ENCODE measurements around the gene PRPF40A. TPM values are rescaled to one million over a fixed set of nuclear protein-coding genes. Genes with fewer than 3 reads are reported as not detected.

Gene PRPF40A
- total and polyA plus RNA-seq, 2 experiments from 2014 or later: 254 to 261 TPM

DNA sequence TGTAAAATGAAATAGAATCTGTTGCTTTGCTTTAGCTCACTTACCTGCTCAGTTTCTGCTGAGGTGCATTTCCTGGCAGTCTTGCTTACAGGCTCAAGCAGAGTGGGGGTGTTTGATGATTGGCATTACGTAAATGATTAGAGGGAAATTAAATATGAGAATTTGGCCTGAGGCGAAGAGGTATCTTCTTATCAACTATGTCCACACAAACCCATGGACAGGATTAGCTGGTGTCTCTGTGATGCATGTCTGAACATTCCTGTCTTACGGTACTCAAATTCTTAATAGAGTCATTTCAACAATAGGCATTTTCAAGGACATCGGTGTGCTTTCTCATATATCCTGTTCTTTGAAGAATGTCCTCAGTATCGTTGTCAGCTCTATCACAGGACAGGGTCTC, 102.1 kb downstream of the PRPF40A start:
- Mint-ChIP-seq H3K4me3 (no peak overlapping the region), H3K9me3 (no peaks in the 10 kb centered on the region), H3K4me1 (peaks cover 4% of the 10 kb centered on the region; the same call in 1 of the 3 replicates), H3K27me3 (ENCODE audit: insufficient read depth, low read depth, poor library complexity) (peaks cover 1% of the 10 kb centered on the region), H3K27ac (no peak overlapping the region), H3K36me3 (ENCODE audit: low read depth) (peaks cover 39% of the 10 kb centered on the region)
- DNase-seq (ENCODE audit: low spot score) (no peak), ATAC-seq (no peak)
- Histone ChIP-seq H3K4me3 (no peak overlapping the region), H3K9me2 (ENCODE audit: insufficient read depth) (no peaks in the 10 kb centered on the region), H3K79me2 (replicated peaks; ENCODE audit: insufficient read depth) (no peaks in the 10 kb centered on the region), H3F3A (replicated peaks; ENCODE audit: low read depth) (no peaks in the 10 kb centered on the region), H3K4me1 (ENCODE audit: insufficient read depth) (no peaks in the 10 kb centered on the region), H3K27ac (ENCODE audit: low read depth) (no peak overlapping the region), H3K36me3 (ENCODE audit: insufficient read depth) (peaks cover 6% of the 10 kb centered on the region; the same call in 1 of the 2 replicates), H3K27me3 (ENCODE audit: insufficient read depth) (no peaks in the 10 kb centered on the region), H2AFZ (no peak overlapping the region), H4K20me1 (replicated peaks; ENCODE audit: insufficient read depth) (peaks cover 2% of the 10 kb centered on the region; the same call in 1 of the 2 replicates), H3K4me2 (no peak overlapping the region)
- no peak for TF ChIP-seq NANOG (IDR thresholded peaks at IDR 0.05; ENCODE audit: borderline replicate concordance)

DNA sequence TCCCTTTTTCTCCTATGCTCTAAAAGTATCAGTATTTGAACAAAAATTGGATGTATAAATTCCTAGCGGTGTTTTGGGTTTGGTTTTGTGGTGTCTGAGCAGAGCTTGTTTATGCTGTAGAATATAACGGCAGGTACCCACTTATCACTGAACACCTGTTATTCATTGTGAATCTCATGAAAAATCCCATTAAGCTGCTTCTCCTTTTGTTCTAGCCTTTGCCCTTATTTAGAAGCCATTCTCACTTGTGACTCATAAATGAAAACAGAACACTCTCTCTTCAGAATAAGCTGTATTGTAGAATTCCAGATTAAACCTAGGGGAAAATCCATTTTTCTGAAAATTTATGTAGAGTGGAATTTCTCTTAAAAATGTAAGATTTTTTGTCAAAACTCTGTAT, 104.0 kb downstream of the PRPF40A start:
- no peaks in the 10 kb centered on the region for H3F3A ChIP-seq (replicated peaks; ENCODE audit: low read depth)
- H3K4me3 ChIP-seq: no peak overlapping the region
- H3K9me2 ChIP-seq (ENCODE audit: insufficient read depth): no peaks in the 10 kb centered on the region
- no peaks in the 10 kb centered on the region for H3K27me3 ChIP-seq (ENCODE audit: insufficient read depth)
- Mint-ChIP-seq H3K4me3 (no peak overlapping the region), H3K27me3 (ENCODE audit: insufficient read depth, low read depth, poor library complexity) (peaks cover 1% of the 10 kb centered on the region), H3K4me1 (peaks cover 4% of the 10 kb centered on the region; the same call in 1 of the 3 replicates), H3K36me3 (ENCODE audit: low read depth) (peaks cover 31% of the 10 kb centered on the region), H3K27ac (no peak overlapping the region), H3K9me3 (no peaks in the 10 kb centered on the region)
- H3K79me2 ChIP-seq (replicated peaks; ENCODE audit: insufficient read depth): no peaks in the 10 kb centered on the region
- no peak overlapping the region for H3K27ac ChIP-seq (ENCODE audit: low read depth)
- peaks cover 6% of the 10 kb centered on the region; the same call in 1 of the 2 replicates for H3K36me3 ChIP-seq (ENCODE audit: insufficient read depth)
- DNase-seq (ENCODE audit: low spot score) (no peak), ATAC-seq (no peak)
- no peaks in the 10 kb centered on the region for H3K4me1 ChIP-seq (ENCODE audit: insufficient read depth)
- H2AFZ ChIP-seq: no peak overlapping the region
- no peak overlapping the region for H3K4me2 ChIP-seq
- peaks cover 2% of the 10 kb centered on the region; the same call in 1 of the 2 replicates for H4K20me1 ChIP-seq (replicated peaks; ENCODE audit: insufficient read depth)
- TF ChIP-seq CREB1 (CRISPR knock-in tag; IDR thresholded peaks at IDR 0.05; ENCODE audit: low read depth) (no peak), JUNB (IDR thresholded peaks at IDR 0.05; ENCODE audit: unreplicated experiment) (no peak), EZH2phosphoT487 (IDR thresholded peaks at IDR 0.05; ENCODE audit: unreplicated experiment) (no peak), ZNF114 (CRISPR knock-in tag; IDR thresholded peaks at IDR 0.05) (no peak), ZNF331 (CRISPR knock-in tag; IDR thresholded peaks at IDR 0.05; ENCODE audit: low read depth) (no peak), NANOG (IDR thresholded peaks at IDR 0.05; ENCODE audit: borderline replicate concordance) (no peak), EZH2 (IDR thresholded peaks at IDR 0.05; ENCODE audit: low read depth, unreplicated experiment) (no peak), STAT1 (IDR thresholded peaks at IDR 0.05; ENCODE audit: unreplicated experiment) (no peak), POLR2AphosphoS5 (IDR thresholded peaks at IDR 0.05; ENCODE audit: low read depth) (no peak), REST (IDR thresholded peaks at IDR 0.05; ENCODE audit: unreplicated experiment) (no peak)
- TF ChIP-seq, protein P1, sequence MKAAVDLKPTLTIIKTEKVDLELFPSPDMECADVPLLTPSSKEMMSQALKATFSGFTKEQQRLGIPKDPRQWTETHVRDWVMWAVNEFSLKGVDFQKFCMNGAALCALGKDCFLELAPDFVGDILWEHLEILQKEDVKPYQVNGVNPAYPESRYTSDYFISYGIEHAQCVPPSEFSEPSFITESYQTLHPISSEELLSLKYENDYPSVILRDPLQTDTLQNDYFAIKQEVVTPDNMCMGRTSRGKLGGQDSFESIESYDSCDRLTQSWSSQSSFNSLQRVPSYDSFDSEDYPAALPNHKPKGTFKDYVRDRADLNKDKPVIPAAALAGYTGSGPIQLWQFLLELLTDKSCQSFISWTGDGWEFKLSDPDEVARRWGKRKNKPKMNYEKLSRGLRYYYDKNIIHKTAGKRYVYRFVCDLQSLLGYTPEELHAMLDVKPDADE (IDR thresholded peaks at IDR 0.05): no peak
- TF ChIP-seq, protein P2, sequence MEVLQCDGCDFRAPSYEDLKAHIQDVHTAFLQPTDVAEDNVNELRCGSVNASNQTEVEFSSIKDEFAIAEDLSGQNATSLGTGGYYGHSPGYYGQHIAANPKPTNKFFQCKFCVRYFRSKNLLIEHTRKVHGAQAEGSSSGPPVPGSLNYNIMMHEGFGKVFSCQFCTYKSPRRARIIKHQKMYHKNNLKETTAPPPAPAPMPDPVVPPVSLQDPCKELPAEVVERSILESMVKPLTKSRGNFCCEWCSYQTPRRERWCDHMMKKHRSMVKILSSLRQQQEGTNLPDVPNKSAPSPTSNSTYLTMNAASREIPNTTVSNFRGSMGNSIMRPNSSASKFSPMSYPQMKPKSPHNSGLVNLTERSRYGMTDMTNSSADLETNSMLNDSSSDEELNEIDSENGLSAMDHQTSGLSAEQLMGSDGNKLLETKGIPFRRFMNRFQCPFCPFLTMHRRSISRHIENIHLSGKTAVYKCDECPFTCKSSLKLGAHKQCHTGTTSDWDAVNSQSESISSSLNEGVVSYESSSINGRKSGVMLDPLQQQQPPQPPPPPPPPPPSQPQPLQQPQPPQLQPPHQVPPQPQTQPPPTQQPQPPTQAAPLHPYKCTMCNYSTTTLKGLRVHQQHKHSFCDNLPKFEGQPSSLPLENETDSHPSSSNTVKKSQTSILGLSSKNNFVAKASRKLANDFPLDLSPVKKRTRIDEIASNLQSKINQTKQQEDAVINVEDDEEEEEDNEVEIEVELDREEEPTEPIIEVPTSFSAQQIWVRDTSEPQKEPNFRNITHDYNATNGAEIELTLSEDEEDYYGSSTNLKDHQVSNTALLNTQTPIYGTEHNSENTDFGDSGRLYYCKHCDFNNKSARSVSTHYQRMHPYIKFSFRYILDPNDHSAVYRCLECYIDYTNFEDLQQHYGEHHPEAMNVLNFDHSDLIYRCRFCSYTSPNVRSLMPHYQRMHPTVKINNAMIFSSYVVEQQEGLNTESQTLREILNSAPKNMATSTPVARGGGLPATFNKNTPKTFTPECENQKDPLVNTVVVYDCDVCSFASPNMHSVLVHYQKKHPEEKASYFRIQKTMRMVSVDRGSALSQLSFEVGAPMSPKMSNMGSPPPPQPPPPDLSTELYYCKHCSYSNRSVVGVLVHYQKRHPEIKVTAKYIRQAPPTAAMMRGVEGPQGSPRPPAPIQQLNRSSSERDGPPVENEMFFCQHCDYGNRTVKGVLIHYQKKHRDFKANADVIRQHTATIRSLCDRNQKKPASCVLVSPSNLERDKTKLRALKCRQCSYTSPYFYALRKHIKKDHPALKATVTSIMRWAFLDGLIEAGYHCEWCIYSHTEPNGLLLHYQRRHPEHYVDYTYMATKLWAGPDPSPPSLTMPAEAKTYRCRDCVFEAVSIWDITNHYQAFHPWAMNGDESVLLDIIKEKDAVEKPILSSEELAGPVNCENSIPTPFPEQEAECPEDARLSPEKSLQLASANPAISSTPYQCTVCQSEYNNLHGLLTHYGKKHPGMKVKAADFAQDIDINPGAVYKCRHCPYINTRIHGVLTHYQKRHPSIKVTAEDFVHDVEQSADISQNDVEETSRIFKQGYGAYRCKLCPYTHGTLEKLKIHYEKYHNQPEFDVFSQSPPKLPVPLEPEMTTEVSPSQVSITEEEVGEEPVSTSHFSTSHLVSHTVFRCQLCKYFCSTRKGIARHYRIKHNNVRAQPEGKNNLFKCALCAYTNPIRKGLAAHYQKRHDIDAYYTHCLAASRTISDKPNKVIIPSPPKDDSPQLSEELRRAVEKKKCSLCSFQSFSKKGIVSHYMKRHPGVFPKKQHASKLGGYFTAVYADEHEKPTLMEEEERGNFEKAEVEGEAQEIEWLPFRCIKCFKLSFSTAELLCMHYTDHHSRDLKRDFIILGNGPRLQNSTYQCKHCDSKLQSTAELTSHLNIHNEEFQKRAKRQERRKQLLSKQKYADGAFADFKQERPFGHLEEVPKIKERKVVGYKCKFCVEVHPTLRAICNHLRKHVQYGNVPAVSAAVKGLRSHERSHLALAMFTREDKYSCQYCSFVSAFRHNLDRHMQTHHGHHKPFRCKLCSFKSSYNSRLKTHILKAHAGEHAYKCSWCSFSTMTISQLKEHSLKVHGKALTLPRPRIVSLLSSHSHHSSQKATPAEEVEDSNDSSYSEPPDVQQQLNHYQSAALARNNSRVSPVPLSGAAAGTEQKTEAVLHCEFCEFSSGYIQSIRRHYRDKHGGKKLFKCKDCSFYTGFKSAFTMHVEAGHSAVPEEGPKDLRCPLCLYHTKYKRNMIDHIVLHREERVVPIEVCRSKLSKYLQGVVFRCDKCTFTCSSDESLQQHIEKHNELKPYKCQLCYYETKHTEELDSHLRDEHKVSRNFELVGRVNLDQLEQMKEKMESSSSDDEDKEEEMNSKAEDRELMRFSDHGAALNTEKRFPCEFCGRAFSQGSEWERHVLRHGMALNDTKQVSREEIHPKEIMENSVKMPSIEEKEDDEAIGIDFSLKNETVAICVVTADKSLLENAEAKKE (CRISPR knock-in tag; IDR thresholded peaks at IDR 0.05): no peak
